ENCODE data around the gene LONRF2. TPM values are rescaled to one million over a fixed set of nuclear protein-coding genes. Genes with fewer than 3 reads are reported as not detected.
A peak's percentile ranks its signal among the peaks of the same experiment; 100 is the strongest.
"Not testable (repeated sequence)": the region's sequence is repeated elsewhere in the genome, so short reads cannot be mapped to it uniquely, and the experiment has no call there.

Gene LONRF2
- total RNA-seq = 1 to 10 TPM in 1 of 2 donors, under 1 TPM in 1; 0.16 to 1.1 TPM

DNA sequence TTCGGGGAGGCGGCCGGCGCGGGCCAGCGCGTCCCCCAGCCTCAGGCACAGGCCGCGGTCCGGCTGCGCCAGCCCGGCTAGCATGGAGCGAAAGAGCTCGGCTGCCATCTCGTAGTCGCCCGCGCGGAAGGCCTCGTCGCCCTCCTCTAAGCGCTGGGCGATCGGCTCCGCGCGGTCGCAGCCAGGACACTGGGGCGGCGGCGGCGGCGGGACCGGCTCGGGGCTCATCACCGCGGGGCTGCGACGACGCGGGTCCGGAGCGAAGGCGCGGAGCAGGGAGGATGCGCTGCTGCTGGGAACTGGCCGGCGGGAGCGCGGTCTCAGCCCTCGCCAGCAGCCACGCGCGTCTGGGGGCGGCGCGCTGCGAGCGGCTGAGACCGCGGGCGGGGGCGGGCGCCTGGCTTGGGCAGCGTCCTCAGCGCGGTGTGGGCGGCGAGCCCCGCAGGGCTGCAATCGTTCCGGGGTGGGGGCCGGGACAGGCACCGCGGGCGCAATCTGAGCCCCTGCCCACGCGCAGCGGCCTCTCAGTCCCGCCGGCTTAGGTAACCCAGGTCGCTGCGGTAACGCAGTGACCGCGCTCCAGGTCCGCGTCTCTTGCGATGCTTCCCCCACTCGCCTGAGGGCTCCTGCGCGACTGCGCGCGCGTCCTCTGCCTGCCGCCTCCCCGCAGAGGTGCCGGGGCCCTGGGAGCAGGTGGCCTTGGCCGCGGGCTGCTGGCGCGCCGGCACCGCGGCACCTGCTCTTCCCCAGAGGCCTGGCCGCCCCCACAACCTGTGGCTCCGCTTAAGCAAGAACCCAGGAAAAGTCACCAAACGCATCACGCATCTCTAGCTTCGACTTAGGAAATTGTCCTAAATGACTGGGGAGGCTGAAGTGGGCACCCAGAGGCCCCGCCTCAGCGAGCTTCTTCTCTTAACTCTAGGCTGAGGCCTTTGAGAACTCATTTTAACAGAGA lies at the start of gene LONRF2:
LONRF2 (minus strand) TSS at position 636 of the 955 bp plus-strand sequence; CDS start at position 228, 408 bp downstream.
- ATAC-seq (replicated peaks) = no peak
- H3K27ac Mint-ChIP-seq = no peak within 1 kb of the TSS
- no peaks in the 10 kb centered on the region for H3K4me1 Mint-ChIP-seq
- peak within 1 kb of the TSS; percentile 31 for H3K4me3 Mint-ChIP-seq
- H3K27me3 Mint-ChIP-seq = peaks cover 55% of the 10 kb centered on the region
- H3K9me3 Mint-ChIP-seq = peaks cover 5% of the 10 kb centered on the region
- H3K36me3 Mint-ChIP-seq (ENCODE audit: low read depth) = no peaks in the 10 kb centered on the region

DNA sequence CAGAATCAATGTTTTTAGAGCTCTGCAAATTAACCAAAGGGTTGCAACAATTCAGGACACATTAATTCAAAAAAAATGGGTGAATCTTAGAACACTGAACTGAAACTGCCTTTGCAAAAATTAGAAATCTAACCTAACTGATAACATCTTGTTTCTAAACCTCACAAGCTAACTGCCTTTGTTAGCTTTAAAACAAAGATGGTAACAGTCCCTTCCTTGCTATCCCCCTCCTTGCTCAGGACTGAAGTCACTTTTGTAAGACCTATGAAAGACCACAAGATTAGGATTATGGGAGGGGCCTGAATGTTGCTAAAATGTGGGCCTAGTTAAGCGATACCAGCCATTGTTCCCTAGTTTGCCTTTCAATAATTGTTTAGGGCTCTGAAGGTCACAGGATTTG lies 44.9 kb upstream of the LONRF2 start:
- H3K9me3 Mint-ChIP-seq = peaks cover 21% of the 10 kb centered on the region
- H3K27ac Mint-ChIP-seq = no peak overlapping the region
- no peaks in the 10 kb centered on the region for H3K4me1 Mint-ChIP-seq
- H3K27me3 Mint-ChIP-seq = peaks cover 37% of the 10 kb centered on the region
- no peak for ATAC-seq (replicated peaks)
- H3K4me3 Mint-ChIP-seq = no peak overlapping the region
- H3K36me3 Mint-ChIP-seq (ENCODE audit: low read depth) = no peaks in the 10 kb centered on the region

DNA sequence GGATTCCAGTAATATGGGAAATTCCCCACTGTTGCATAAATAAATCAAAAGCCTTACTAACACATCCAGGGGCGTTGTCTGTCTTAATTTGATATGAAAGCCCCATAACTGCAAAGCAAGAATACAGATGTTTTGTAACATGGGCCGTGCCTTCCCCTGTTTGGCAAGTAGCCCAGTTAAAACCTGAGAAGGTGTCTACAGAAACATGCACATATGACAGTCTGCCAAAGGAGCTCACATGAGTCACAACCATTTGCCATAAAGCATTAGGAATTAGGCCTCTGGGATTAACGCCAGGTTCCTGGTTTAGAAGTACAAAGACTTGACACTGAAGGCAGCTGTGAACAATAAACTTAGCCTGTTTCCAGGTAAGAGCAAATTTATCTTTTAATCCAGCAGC lies 43.1 kb upstream of the LONRF2 start:
- ATAC-seq (replicated peaks) = no peak
- Mint-ChIP-seq H3K4me3 (no peak overlapping the region), H3K4me1 (no peaks in the 10 kb centered on the region)

DNA sequence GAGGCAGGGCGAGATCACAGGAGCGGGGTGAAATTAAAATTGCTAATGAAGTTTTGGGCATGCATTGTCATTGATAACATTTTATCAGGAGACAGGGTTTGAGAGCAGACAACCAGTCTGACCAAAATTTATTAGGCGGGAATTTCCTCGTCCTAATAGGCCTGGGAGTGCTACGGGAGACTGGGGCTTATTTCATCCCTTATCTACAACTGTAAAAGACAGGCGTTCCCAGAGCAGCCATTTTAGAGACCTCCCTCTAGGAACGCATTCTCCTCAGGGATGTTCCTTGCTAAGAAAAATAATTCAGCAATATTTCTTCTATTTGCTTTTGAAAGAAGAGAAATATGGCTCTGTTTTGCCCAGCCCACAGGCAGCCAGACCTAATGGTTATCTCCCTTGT lies 40.0 kb upstream of the LONRF2 start:
- not testable (repeated sequence) for ATAC-seq (replicated peaks); H3K27ac Mint-ChIP-seq; H3K4me3 Mint-ChIP-seq; H3K36me3 Mint-ChIP-seq (ENCODE audit: low read depth); H3K4me1 Mint-ChIP-seq
- peaks cover 25% of the 10 kb centered on the region for H3K27me3 Mint-ChIP-seq
- peaks cover 15% of the 10 kb centered on the region for H3K9me3 Mint-ChIP-seq

More for the DNA sequence above, 43.1 kb upstream of the LONRF2 start:
- Mint-ChIP-seq H3K27me3 (peaks cover 28% of the 10 kb centered on the region), H3K27ac (no peak overlapping the region), H3K36me3 (ENCODE audit: low read depth) (no peaks in the 10 kb centered on the region), H3K9me3 (peaks cover 18% of the 10 kb centered on the region)

DNA sequence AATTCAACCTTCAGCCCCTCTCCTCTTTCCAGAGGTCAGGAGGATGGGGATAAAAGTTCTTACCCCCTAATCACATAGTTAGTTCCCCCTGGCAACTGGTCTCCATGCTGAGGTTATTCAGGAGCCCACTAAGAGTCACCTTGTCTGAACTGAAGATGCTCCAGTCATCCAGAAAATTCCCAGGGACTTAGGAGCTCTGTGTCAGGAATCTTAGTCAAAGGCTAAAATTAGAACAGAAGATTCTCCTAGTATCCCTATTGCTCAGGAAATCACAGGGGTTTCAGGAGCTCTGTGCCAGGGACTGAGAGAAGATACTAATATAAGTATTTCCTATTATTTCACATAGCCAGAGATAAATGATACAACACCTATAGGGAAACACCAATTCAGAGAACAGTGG lies 37.3 kb upstream of the LONRF2 start:
- no peak for ATAC-seq (replicated peaks)
- H3K4me1 Mint-ChIP-seq = no peaks in the 10 kb centered on the region
- peaks cover 37% of the 10 kb centered on the region for H3K27me3 Mint-ChIP-seq
- no peaks in the 10 kb centered on the region for H3K36me3 Mint-ChIP-seq (ENCODE audit: low read depth)
- H3K9me3 Mint-ChIP-seq = peaks cover 15% of the 10 kb centered on the region
- no peak overlapping the region for H3K27ac Mint-ChIP-seq
- H3K4me3 Mint-ChIP-seq = no peak overlapping the region

DNA sequence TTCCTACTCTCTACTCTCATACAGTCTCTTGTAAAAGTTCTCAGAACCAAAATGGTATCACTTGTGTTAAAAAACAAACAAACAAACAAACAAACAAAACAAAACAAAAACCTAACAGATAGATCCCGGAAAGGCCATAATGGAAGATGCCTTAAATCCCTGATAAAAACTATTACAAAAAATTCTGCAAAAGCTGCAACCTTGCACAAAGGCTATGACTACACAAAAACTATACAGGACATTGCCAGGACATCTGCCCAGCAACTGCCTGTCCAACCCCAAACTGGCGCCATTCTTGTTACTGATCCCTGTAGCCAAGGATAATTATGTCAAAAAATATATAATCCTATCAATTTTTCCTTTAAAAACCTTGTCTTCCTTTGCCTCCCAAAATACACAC lies 36.3 kb upstream of the LONRF2 start:
- peaks cover 15% of the 10 kb centered on the region for H3K9me3 Mint-ChIP-seq
- no peak for ATAC-seq (replicated peaks)
- peaks cover 38% of the 10 kb centered on the region for H3K27me3 Mint-ChIP-seq

DNA sequence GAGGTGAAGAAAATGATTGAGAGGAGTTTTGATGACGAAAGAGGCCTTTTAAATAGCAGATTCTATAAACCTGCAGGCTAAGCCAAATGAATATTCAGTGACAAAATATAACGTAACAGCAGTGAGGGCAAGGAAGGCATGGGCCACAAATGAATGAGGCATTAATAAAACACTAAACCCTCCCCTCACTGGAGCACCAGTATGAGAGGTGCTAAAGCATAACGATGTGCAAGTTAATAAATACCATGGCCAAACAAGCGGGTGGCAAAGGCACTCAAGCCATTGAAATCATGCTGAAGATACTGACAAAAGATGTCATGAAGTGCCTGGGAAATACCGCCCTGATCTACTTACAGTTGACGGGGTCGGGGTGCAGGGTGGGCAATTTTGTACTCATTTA lies 30.2 kb upstream of the LONRF2 start:
- no peaks in the 10 kb centered on the region for H3K9me3 Mint-ChIP-seq
- no peak for ATAC-seq (replicated peaks)
- H3K27ac Mint-ChIP-seq = no peak overlapping the region
- no peak overlapping the region for H3K4me3 Mint-ChIP-seq
- no peaks in the 10 kb centered on the region for H3K4me1 Mint-ChIP-seq
- H3K36me3 Mint-ChIP-seq (ENCODE audit: low read depth) = no peaks in the 10 kb centered on the region
- peaks cover 44% of the 10 kb centered on the region for H3K27me3 Mint-ChIP-seq

More for the DNA sequence above, 36.3 kb upstream of the LONRF2 start:
- Mint-ChIP-seq H3K27ac (no peak overlapping the region), H3K4me3 (no peak overlapping the region), H3K4me1 (no peaks in the 10 kb centered on the region), H3K36me3 (ENCODE audit: low read depth) (no peaks in the 10 kb centered on the region)

DNA sequence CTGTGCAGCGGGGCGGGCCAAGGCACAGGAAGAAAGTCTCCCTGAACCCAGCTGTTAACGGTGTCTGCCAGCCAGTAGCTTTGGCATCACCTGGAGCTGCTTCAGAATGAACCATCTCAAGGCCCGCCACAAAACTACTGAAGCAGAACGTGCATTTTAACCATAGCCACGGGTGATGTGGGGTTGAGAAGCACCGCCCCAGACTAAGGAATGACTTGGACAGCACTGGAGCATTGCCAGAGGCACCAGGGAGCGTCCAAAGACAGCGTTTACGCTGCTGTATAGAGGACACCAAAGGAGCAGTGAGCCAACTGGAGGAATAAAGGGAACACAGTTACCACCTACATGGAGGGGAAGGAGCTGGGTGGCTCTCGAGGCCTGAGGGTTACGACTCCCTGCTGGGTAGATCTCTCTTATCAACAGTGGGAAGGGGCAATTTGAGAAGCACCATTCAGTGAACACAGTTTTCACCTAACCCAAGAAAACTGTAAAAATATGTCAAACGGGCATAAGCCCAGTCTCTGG lies 28.4 kb upstream of the LONRF2 start:
- Mint-ChIP-seq H3K36me3 (ENCODE audit: low read depth) (no peaks in the 10 kb centered on the region), H3K9me3 (no peaks in the 10 kb centered on the region), H3K27ac (no peak overlapping the region), H3K27me3 (peaks cover 34% of the 10 kb centered on the region), H3K4me1 (no peaks in the 10 kb centered on the region), H3K4me3 (no peak overlapping the region)
- no peak for ATAC-seq (replicated peaks)

DNA sequence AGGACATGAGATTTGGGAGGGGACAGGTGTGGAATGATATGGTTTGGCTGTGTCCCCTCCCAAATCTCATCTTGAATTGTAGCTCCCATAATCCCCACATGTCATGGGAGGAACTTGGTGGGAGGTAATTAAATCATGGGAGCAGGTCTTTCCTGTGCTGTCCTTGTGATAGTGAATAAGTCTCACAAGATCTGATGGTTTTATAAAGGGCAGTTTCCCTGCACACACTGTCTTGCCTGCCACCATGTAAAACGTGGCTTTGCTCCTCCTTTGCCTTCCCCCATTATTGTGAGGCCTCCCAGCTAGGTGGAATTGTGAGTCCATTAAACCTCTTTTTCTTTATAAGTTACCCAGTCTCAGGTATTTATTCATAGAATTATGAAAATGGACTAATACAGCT lies 22.8 kb upstream of the LONRF2 start:
- H3K4me1 Mint-ChIP-seq; H3K36me3 Mint-ChIP-seq (ENCODE audit: low read depth); H3K9me3 Mint-ChIP-seq; H3K27ac Mint-ChIP-seq; H3K4me3 Mint-ChIP-seq; ATAC-seq (replicated peaks): not testable (repeated sequence)
- H3K27me3 Mint-ChIP-seq = peaks cover 34% of the 10 kb centered on the region

DNA sequence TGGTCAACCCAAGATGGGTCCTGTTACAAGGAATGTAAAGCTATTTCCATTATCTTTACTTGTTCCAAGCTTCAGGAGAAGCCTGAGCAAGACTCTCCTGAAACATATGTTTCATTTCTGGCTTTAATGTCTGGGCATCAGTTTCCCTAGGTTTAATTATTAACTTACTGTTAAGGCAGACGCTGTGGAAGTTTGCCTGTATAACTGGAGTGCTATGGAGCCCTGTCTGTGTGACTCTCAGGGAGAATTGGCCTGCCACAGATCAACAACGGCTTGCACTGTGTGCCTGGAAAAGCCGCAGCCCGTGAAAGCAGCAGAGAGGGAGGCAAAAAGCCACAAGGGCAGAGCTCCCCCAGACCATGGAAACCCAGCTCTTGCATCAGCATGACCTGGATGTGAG lies 22.1 kb upstream of the LONRF2 start:
- ATAC-seq (replicated peaks) = no peak
- Mint-ChIP-seq H3K27me3 (peaks cover 31% of the 10 kb centered on the region), H3K36me3 (ENCODE audit: low read depth) (no peaks in the 10 kb centered on the region), H3K4me3 (no peak overlapping the region), H3K9me3 (peaks cover 4% of the 10 kb centered on the region), H3K4me1 (no peaks in the 10 kb centered on the region), H3K27ac (no peak overlapping the region)

DNA sequence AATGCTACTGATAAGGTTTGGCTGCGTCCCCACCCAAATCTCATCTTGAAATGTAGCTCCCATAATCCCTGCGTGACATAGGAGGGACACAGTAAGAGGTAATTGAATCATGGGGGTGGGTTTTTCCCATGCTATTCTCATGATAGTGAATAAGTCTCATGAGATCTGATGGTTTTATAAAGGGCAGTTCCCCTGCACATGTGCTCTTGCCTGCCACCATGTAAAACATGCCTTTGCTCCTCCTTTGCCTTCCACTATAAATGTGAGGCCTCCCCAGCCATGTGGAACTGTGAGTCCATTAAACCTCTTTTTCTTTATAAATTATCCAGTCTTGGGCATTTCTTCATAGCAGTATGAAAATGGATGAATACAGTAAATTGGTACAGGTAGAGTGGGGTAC lies 20.2 kb upstream of the LONRF2 start:
- not testable (repeated sequence) for ATAC-seq (replicated peaks); H3K4me3 Mint-ChIP-seq; H3K4me1 Mint-ChIP-seq; H3K9me3 Mint-ChIP-seq; H3K27ac Mint-ChIP-seq; H3K36me3 Mint-ChIP-seq (ENCODE audit: low read depth)
- peaks cover 31% of the 10 kb centered on the region for H3K27me3 Mint-ChIP-seq

DNA sequence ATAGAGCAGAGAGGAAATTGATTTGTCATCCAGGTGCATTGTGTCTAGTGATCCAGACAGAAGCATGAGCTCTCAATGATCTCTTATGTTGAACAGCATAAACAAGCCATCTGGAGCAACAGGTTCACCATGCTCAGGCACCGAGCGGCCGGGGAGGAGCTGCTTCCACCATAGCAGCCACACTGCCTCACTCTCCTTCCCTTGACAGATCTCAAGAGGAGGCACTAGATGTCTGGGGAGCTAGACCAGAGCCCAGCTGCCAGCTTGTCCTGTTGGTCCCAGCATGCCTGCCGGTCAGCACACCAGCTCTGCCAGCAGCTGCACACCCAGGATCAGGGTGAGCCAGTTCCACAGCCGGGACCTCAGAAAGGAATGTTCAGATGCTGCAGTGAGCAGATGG lies 17.5 kb upstream of the LONRF2 start:
- no peaks in the 10 kb centered on the region for H3K36me3 Mint-ChIP-seq (ENCODE audit: low read depth)
- no peaks in the 10 kb centered on the region for H3K4me1 Mint-ChIP-seq
- ATAC-seq (replicated peaks) = no peak
- peaks cover 30% of the 10 kb centered on the region for H3K27me3 Mint-ChIP-seq
- no peak overlapping the region for H3K27ac Mint-ChIP-seq
- no peak overlapping the region for H3K4me3 Mint-ChIP-seq
- H3K9me3 Mint-ChIP-seq = peaks cover 4% of the 10 kb centered on the region

DNA sequence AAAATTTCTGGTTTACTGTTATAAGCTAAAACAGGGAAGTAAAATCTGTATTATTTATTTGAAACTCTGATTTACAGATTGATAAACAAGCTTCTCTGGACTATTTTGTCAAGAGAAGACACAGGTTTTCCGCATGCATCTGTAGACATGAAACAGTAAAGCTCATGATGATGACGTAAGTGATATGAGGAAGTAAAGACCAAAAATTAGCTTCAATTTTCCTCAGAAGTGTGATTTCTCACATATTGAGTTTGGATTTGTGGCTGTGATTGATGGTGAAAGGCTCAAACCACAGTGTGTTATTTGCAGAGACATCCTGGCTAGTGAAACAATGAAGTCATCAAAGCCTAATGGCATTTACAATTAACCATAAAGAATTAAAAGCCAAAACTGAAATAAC lies 12.6 kb upstream of the LONRF2 start:
- Mint-ChIP-seq H3K36me3 (ENCODE audit: low read depth) (no peaks in the 10 kb centered on the region), H3K4me1 (no peaks in the 10 kb centered on the region), H3K9me3 (no peaks in the 10 kb centered on the region), H3K27ac (no peak overlapping the region), H3K4me3 (no peak overlapping the region), H3K27me3 (peaks cover 24% of the 10 kb centered on the region)
- ATAC-seq (replicated peaks) = no peak

DNA sequence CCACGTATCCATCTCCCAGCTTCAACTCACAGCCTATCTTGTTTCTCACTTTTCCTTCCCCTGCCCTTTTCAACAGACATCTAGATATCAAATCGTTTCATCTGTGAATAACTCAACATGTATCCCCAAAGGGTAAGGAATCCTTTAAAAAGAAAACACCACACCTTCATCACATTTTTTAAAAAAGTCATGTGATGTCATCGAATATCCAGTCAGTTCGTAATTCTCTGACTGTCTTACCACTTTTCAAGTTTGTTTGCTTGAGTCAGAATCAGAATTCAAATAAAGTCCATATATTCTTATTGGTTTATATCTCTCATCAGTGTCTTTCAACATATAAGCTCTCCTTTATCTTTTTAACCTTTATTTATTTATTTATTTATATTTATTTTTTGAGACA lies 5.4 kb upstream of the LONRF2 start:
- Mint-ChIP-seq H3K4me1 (no peaks in the 10 kb centered on the region), H3K9me3 (no peaks in the 10 kb centered on the region), H3K4me3 (no peak overlapping the region), H3K36me3 (ENCODE audit: low read depth) (no peaks in the 10 kb centered on the region), H3K27ac (no peak overlapping the region), H3K27me3 (peaks cover 36% of the 10 kb centered on the region)
- ATAC-seq (replicated peaks) = no peak

DNA sequence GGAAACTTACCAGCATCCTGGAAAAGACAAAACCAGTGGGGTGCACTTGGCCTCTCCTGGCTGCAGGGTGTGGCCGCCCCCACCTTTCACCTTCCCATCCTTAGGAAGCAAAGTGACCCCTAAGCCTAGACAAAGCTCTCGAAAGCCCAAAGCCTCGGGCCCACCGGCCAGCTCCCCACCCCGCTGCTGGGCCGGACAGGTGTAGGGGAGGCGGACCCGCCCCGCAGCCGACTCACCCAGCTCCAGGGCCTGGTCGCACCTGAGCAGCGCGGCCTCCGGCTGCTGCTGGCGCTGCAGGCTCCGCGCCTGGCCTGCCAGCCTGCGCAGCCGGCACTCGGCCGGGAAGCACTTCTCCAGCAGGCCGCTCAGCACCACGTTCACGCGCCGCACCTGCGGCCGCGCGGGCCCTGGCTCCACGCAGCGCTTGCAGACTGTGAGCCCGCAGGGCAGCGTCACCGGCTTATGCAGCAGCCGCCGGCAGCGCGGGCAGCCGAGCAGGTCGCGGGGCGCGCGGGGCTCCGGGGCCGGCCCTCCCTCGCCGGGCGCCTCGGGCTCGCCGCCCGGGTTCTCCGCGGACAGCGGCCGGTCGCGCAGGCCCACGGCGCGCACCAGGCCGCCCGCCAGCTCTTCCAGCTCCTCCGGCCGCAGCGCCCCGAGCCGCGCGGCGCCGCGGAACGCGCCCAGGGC lies 979 bp downstream of the LONRF2 start:
- H3K36me3 Mint-ChIP-seq (ENCODE audit: low read depth) = no peaks in the 10 kb centered on the region
- H3K4me3 Mint-ChIP-seq = peak overlapping the region; percentile 46
- peaks cover 5% of the 10 kb centered on the region for H3K9me3 Mint-ChIP-seq
- no peaks in the 10 kb centered on the region for H3K4me1 Mint-ChIP-seq
- peaks cover 59% of the 10 kb centered on the region for H3K27me3 Mint-ChIP-seq
- no peak for ATAC-seq (replicated peaks)
- no peak overlapping the region for H3K27ac Mint-ChIP-seq
